Stimulated activated effector memory CD8-positive, alpha-beta T cell treated with anti-CD3 and anti-CD28 coated beads, Interleukin-12 subunit alpha, Interleukin-12 subunit beta, amount 100 ng/mL, for 72 hours (primary cell): ENCODE data around the gene SYNJ2.
A peak's percentile ranks its signal among the peaks of the same experiment; 100 is the strongest.

Source experiments
- ATAC-seq: fragments of 150-1000 bp; cut with Tn5 transposase; 2 replicates; pipeline ENCODE4 v1.10.0; 2021
- DNase-seq, 2 donors: peaks; one replicate each; pipeline ENCODE4 v3.0.0; 2021 to 2022; ENCODE audit warnings: low spot score in 2 of 2
- H3K27ac Mint-ChIP-seq: one replicate; pipeline ENCODE4 v1.8.0; 2022; ENCODE audit warnings: mild to moderate bottlenecking, mixed read lengths
- H3K36me3 Mint-ChIP-seq: one replicate; pipeline ENCODE4 v1.8.0; 2022; ENCODE audit warnings: mild to moderate bottlenecking, mixed read lengths
- H3K4me1 Mint-ChIP-seq: one replicate; pipeline ENCODE4 v1.8.0; 2022; ENCODE audit warnings: mixed read lengths
- H3K4me3 Mint-ChIP-seq: one replicate; pipeline ENCODE4 v1.8.0; 2022; ENCODE audit warnings: mild to moderate bottlenecking, mixed read lengths
- H3K9me3 Mint-ChIP-seq: one replicate; pipeline ENCODE4 v1.8.0; 2022; ENCODE audit warnings: mixed read lengths

Gene SYNJ2

GRCh38 chr6:157984686-157985225 is 3.1 kb downstream of the SYNJ2 start:
- Mint-ChIP-seq H3K4me1 (peaks cover 48% of the 10 kb centered on the region), H3K9me3 (no peaks in the 10 kb centered on the region), H3K36me3 (no peaks in the 10 kb centered on the region), H3K4me3 (peak overlapping the region; percentile 73), H3K27ac (peak overlapping the region; percentile 50)
- DNase-seq (no peak), ATAC-seq (no peak)

GRCh38 chr6:157985378-157986155 is 3.9 kb downstream of the SYNJ2 start:
- ATAC-seq, result no peak
- Mint-ChIP-seq H3K9me3 (no peaks in the 10 kb centered on the region), H3K4me1 (peaks cover 50% of the 10 kb centered on the region), H3K4me3 (no peak overlapping the region), H3K27ac (no peak overlapping the region), H3K36me3 (no peaks in the 10 kb centered on the region)
- DNase-seq, result no peak

- Mint-ChIP-seq H3K9me3 (no peaks in the 10 kb centered on the region), H3K4me3 (no peak overlapping the region), H3K4me1 (peaks cover 50% of the 10 kb centered on the region), H3K36me3 (no peaks in the 10 kb centered on the region), H3K27ac (no peak overlapping the region)
- DNase-seq (no peak), ATAC-seq (no peak)
These were observed 6.4 kb downstream of the SYNJ2 start for GRCh38 chr6:157987788-157988699.

GRCh38 chr6:157988700-157989063 is 7.0 kb downstream of the SYNJ2 start:
- Mint-ChIP-seq H3K36me3 (no peaks in the 10 kb centered on the region), H3K27ac (no peak overlapping the region), H3K9me3 (no peaks in the 10 kb centered on the region), H3K4me3 (no peak overlapping the region), H3K4me1 (peaks cover 46% of the 10 kb centered on the region)
- ATAC-seq (no peak), DNase-seq (no peak)

- H3K9me3 Mint-ChIP-seq, result no peaks in the 10 kb centered on the region
- peak overlapping the region; percentile 68 for H3K27ac Mint-ChIP-seq
- peaks cover 45% of the 10 kb centered on the region for H3K4me1 Mint-ChIP-seq
- H3K36me3 Mint-ChIP-seq, result no peaks in the 10 kb centered on the region
- ATAC-seq (peak; percentile 9), DNase-seq (no peak)
- peak overlapping the region; percentile 60 for H3K4me3 Mint-ChIP-seq
These were observed 8.1 kb downstream of the SYNJ2 start for GRCh38 chr6:157989541-157990289.

GRCh38 chr6:157990321-157991066 is 8.8 kb downstream of the SYNJ2 start:
- H3K36me3 Mint-ChIP-seq, result no peaks in the 10 kb centered on the region

GRCh38 chr6:157991067-157991432 is 9.4 kb downstream of the SYNJ2 start:
- ATAC-seq (no peak), DNase-seq (no peak)
- H3K9me3 Mint-ChIP-seq, result no peaks in the 10 kb centered on the region
- no peaks in the 10 kb centered on the region for H3K36me3 Mint-ChIP-seq
- H3K4me3 Mint-ChIP-seq, result peak overlapping the region; percentile 60
- H3K4me1 Mint-ChIP-seq, result peaks cover 44% of the 10 kb centered on the region
- H3K27ac Mint-ChIP-seq, result no peak overlapping the region

More at GRCh38 chr6:157990321-157991066, 8.8 kb downstream of the SYNJ2 start:
- Mint-ChIP-seq H3K9me3 (no peaks in the 10 kb centered on the region), H3K4me1 (peaks cover 42% of the 10 kb centered on the region), H3K27ac (peak overlapping the region; percentile 68), H3K4me3 (peak overlapping the region; percentile 60)
- DNase-seq (no peak), ATAC-seq (peak; percentile 76)

- no peak for DNase-seq
- Mint-ChIP-seq H3K4me3 (no peak overlapping the region), H3K4me1 (peaks cover 48% of the 10 kb centered on the region), H3K36me3 (no peaks in the 10 kb centered on the region), H3K27ac (no peak overlapping the region), H3K9me3 (no peaks in the 10 kb centered on the region)
- ATAC-seq, result no peak
These were observed 11.4 kb downstream of the SYNJ2 start for GRCh38 chr6:157993076-157993475.

- H3K4me1 Mint-ChIP-seq, result peaks cover 42% of the 10 kb centered on the region
- DNase-seq (no peak), ATAC-seq (no peak)
- H3K4me3 Mint-ChIP-seq, result no peak overlapping the region
- H3K27ac Mint-ChIP-seq, result no peak overlapping the region
- H3K9me3 Mint-ChIP-seq, result no peaks in the 10 kb centered on the region
- H3K36me3 Mint-ChIP-seq, result no peaks in the 10 kb centered on the region
These were observed 12.6 kb downstream of the SYNJ2 start for GRCh38 chr6:157994125-157994795.

GRCh38 chr6:157995458-157995857 is 13.8 kb downstream of the SYNJ2 start:
- Mint-ChIP-seq H3K4me3 (no peak overlapping the region), H3K9me3 (no peaks in the 10 kb centered on the region), H3K4me1 (peaks cover 30% of the 10 kb centered on the region), H3K27ac (no peak overlapping the region), H3K36me3 (no peaks in the 10 kb centered on the region)
- no peak for ATAC-seq
- no peak for DNase-seq

GRCh38 chr6:157996201-157996712 is 14.6 kb downstream of the SYNJ2 start:
- no peak for DNase-seq
- Mint-ChIP-seq H3K4me1 (peaks cover 29% of the 10 kb centered on the region), H3K4me3 (no peak overlapping the region), H3K27ac (peak overlapping the region; percentile 60), H3K36me3 (no peaks in the 10 kb centered on the region), H3K9me3 (no peaks in the 10 kb centered on the region)
- no peak for ATAC-seq

GRCh38 chr6:157996918-157997702 is 15.4 kb downstream of the SYNJ2 start:
- peak overlapping the region; percentile 60 for H3K27ac Mint-ChIP-seq

GRCh38 chr6:157997893-157998608 is 16.4 kb downstream of the SYNJ2 start:
- no peak for DNase-seq
- Mint-ChIP-seq H3K36me3 (no peaks in the 10 kb centered on the region), H3K9me3 (no peaks in the 10 kb centered on the region), H3K4me1 (peaks cover 40% of the 10 kb centered on the region), H3K4me3 (no peak overlapping the region), H3K27ac (no peak overlapping the region)
- no peak for ATAC-seq

More at GRCh38 chr6:157996918-157997702, 15.4 kb downstream of the SYNJ2 start:
- ATAC-seq (no peak), DNase-seq (no peak)
- Mint-ChIP-seq H3K4me1 (peaks cover 31% of the 10 kb centered on the region), H3K9me3 (no peaks in the 10 kb centered on the region), H3K36me3 (no peaks in the 10 kb centered on the region), H3K4me3 (no peak overlapping the region)
